NB4 (cell line): ENCODE measurements around the gene SGPL1.

Experiments used
- CTCF ChIP-seq: IDR thresholded peaks from one replicate; pipeline ENCODE4 v1.5.1; 2012; ENCODE audit warnings: low read depth, low read length
- MAX ChIP-seq: IDR thresholded peaks from 2 replicates; pipeline ENCODE4 v1.6.1; 2011; ENCODE audit warnings: low read depth, low read length
- MYC ChIP-seq: IDR thresholded peaks from 2 replicates; pipeline ENCODE4 v1.6.1; 2011; ENCODE audit warnings: low read depth, low read length
- POLR2A ChIP-seq: IDR thresholded peaks from 2 replicates; pipeline ENCODE4 v1.6.1; 2011; ENCODE audit warnings: mild to moderate bottlenecking; ENCODE audit not compliant: insufficient read length; ENCODE audit errors: extremely low read depth

GRCh38 chr10:70853457-70853856 is 37.7 kb downstream of the SGPL1 start:
- TF ChIP-seq CTCF, result no peak
- TF ChIP-seq MAX, result no peak
- TF ChIP-seq POLR2A, result no peak
- TF ChIP-seq MYC, result no peak
